GM18868 (cell line): ENCODE data around the gene TRMU.
"Not testable (repeated sequence)": the region's sequence is repeated elsewhere in the genome, so short reads cannot be mapped to it uniquely, and the experiment has no call there.

Source experiments
- ATAC-seq: cut with Tn5 transposase; IDR thresholded peaks from one replicate; pipeline ENCODE4 v1.9.1; 2021; ENCODE audit warnings: mild to moderate bottlenecking, moderate library complexity; ENCODE audit not compliant: unreplicated experiment

Gene TRMU

DNA sequence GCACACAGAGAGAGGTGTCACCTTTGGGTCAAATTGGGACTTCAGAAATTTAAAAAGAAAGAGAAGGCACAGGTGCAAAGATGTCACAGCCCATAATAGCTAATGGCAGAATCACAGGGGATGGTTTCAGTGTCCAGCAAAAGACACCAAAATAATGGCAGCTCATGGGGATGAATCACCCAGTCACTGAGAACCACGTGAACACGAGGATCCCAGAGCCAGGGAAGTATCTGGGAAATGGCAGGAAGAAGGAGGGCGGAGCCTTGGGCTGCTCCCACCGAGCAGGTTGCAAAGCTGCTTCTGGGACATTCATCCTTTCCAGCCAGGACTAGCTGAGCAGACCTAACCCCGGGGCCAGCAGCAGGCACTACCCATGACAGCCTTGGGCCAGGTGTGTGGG, 45.6 kb downstream of the TRMU start:
- ATAC-seq: no peak

DNA sequence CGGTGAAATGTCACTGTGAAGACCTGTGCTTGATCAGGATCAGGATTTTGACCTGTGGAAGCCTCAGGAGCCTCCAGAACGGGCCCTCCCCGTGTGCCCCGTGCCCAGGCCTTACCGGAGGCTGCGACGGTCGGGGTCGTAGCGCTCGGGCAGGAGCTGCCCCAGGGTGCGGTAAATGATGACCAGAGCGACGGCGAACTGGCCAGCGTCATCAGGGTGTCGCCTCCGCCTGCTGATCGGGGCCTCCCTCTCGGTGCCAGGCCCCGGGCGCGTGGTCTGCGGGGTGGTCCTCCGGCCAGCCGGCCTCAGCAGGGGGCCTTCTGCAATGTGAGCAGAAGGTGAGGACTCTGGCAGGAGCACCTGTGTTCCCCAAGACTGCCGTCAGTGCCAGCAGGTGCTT, 46.2 kb downstream of the TRMU start:
- ATAC-seq: no peak

DNA sequence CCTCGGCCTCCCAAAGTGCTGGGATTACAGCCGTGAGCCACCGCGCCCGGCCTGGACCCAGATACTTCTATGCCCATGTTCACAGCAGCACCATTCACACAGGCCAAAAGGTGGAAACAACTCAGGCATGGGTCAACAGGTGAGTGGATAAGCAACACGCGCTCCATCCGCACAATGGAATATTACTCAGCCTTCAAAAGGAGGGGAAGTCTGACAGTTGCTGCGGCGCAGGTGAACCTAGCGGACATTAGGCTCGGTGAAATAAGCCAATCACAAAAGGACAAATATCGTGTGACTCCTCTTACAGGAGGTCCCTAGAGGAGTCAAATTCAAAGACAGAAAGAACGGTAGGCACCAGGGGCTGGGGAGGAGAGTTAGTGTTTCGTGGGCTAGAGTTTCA, 47.0 kb downstream of the TRMU start:
- ATAC-seq: no peak

DNA sequence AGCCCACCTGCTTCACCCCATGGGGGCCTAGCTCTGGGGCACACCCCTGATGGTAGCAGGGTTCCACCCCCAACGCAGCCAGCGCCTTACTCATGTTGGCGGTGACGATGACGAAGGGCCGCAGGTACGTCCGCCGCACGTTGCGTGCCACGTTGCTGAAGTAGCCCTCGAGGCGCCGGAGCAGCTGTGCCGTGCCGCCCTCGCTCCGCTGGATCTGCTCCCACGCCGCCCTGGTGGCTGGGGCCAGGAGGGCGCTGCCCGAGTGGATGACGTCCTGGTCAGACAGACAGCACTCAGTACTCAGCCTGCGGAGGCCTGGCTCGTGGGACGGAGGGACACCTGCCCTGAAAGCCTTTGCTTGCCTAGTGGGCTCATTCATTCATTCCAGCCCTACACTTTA, 50.8 kb downstream of the TRMU start:
- ATAC-seq: no peak

DNA sequence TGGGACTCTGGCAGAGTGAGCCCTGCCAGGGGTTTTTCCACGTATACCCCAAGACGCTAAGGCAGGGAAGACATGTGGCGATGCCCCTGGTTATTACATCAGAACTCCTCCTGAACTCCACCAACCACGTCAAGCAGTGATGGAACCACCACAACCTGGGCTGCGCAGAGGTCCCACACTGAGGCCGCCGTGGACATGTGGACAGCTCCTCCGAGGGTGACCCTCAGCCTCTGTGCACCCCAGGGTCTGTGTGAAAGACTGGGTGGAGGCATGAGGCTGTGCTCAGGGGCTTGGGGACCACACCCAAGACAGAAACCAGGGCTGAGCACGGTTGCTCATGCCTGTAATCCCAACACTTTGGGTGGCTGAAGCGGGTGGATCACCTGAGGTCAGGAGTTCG, 52.2 kb downstream of the TRMU start:
- no peak for ATAC-seq

DNA sequence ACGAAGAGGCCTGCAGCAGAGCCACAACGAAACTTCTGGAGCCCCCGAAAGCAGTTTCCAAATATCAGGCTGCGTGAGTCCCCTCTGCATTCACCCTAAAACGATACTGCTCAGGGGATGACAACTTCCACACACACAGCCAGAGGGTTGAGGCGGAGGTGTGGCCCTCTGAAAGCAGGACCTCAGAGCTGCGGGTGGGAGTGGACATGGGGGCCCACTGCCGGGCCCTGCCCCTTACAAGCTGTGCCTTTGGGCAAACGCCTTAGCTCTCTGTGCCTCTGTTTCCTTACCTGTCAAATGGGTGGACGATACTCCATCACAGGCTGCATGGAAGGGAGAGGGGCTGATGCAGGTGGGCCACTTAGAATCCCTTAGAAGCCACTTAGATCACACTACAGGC, 53.1 kb downstream of the TRMU start:
- no peak for ATAC-seq

DNA sequence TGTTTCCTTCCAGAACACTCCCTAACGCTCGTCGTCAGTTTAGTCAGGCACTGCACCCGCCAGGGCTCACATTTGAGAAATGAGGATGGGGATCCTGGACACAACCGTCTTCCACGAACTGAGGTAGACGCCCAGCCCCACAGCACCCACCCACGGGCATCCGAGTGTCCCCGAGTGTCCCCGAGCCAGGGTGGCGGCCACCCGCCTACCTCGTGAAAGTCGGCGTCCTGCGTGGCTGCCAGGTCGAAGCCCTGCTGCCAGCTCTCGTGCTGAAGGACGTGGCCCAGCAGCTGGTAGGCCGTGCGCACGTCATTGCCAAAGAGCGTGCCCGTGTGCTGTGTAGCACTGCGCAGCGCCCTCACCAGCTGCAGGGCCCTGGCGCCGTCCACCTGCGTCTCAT, 53.6 kb downstream of the TRMU start:
- ATAC-seq: no peak

DNA sequence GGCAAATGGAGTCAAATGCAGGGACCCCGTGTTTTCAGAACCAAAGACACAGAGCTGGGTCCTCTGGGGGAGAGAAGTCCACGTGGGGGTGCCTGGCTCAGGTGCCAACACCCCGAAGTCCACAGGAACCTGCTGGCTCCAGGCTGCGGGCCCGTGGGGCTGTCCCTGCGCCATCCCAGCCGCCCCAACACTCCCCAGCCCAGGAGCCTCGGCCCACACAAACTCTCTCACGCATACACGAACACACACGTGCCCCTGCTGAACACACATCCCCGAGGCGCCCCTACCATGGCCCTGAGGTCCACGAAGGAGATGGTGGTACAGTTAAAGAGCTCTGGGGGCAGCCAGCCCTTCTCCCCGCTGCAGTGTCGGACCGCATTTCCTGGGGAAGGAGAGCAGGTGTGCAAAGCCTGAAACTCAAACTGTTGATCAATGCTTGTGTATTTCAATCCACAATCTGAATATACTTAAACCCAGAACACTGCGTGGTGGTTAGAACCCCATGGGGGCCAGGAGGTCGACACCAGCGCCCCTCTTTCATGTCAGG, 54.7 kb downstream of the TRMU start:
- no peak for ATAC-seq

DNA sequence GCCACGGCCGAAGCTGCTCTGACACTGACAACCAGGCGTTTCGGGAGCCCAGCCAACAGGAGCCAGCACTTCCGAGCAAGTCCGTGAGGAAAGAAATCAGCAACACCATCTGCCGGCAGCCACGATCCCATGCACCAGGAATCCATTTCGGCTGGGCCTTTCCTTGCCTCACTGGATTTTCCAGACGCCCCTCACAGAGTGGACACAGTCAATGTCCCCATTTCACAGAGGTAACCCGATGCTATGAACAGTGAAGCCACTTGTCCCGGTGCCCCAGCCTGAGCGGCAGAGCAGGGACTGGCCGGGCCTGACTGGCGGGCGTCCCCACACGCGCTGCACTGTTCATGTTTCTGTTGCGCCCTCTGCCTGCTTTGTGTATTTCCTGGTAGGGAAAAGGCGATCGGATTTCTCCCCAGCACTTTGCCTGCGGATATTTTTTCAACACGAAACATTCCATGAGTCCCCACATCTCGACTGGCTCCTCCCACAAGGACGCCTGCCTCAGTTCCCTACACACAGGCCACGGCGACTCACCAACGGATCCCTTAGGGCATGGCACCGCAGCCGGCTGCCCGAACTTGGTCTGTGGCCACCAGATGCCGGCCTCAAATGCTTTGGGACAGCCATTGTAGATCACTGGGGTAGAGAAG, 55.3 kb downstream of the TRMU start:
- ATAC-seq: no peak

DNA sequence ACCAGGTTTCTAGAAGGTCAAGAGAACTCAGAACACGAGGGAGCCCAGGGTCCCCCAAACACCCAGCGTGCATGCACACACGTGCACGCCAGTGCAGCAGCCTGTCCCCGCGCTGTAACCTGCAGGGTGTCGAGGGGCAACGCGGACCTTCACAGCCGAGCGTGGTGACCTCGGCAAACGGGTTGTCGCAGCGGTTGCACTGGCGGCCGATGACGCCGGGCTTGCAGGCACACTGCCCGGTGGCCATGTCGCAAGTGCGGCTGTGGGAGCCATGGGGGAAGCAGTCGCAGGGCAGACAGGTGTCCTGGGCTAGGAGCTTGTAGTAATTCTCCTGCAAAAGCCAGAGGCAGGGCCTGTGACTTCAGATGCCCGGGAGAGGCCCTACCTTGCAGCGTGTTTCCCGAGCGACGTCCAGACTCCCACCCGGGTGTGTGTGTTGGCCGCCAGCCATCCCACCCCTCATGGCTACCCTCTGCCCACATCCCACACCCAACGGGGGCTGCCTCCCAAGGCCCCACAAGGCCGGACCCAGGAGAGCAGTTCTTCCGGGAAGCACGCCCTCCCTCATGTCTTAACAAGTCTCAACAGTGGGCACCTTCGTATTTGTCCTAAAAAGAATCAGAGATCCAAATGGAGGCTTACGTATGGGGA, 56.1 kb downstream of the TRMU start:
- no peak for ATAC-seq

DNA sequence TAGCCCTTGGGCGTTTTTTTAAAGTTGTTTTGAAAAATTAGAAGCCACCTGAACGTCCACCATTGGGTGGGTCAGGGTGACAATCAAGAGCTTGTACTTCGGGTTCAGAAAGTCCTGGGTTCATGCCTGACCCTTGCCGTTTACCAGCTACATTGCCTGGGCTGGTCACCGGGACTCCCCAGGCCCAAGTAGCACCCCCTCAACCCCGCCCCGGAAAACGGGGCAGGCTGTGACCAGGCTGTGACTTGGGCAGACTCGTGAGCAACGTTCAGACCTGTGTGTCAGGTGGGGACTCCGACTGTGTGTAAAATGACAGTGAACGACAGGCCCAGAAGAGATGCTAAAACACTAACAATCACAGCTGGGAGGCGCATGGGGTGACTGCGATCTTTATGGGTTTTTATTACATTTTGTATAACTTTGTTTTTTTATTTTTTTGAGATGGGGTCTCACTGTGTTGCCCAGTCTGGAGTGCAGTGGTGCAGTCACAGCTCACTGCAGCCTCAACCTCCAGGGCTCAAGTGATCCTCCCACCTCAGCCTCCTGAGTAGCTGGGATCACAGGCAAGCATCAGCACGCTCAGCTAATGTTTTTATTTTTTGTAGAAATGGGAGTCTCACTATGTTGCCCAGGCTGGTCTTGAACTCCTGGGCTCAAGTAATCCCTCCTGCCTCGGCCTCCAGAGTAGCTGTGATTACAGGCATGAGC, 56.8 kb downstream of the TRMU start:
- no peak for ATAC-seq

DNA sequence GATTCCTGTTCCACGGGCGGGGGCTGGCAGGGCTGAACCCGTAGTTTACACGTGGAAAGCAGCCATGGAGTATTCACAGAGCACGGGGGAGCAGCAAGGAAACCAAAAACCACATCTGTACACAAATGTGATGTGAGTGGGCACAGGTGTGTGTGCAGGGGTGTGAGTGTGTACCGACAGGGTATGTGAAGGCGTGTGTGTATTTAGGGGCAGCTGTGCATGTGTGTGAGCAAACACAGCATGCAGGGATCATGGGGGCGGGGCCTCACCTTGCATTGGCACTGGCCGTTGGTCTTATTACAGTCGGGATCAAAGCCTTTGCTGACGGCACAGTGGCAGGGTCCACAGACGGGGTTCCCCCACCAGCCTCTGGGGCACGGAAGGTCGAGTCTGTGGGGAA, 58.4 kb downstream of the TRMU start:
- no peak for ATAC-seq

DNA sequence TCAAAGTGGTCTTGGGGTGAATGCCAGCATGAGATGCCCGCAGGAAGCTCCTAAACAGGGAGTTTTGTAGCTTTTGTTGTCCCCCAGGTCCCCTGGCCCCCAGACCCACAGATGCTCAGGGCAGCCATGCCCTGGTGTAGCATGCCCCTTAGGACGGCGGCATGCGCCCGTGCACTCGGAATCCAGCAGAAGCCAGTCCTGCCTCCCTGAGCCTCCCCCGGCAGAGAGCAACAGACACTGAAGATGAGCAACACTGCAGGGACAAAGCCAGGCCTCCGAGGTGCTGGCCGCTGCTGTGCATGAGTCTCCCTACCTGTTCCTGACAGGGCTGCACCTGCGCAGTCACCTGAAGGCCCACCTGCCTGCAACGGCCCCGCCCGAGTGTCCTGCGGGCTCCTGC, 59.1 kb downstream of the TRMU start:
- no peak for ATAC-seq

DNA sequence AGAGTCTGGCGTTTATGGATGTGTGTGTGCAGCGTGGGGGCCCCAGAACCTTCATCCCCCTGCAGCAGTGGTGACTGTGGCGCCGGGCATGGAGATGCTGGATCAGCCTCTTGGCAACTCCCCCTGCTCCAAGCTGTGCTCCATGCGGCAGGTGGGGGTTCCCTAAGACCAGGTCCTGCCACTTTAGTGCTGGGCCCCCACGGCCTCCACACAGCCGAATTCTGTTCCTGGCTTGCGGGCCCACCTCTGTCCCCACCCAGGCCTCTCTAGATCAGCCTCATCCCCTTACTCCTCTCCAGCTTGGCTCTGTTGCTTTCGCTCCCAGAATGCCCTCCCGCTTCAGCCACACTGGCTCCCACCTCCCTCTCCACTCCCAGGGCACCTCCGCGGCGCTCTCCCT, 59.6 kb downstream of the TRMU start:
- ATAC-seq: no peak

DNA sequence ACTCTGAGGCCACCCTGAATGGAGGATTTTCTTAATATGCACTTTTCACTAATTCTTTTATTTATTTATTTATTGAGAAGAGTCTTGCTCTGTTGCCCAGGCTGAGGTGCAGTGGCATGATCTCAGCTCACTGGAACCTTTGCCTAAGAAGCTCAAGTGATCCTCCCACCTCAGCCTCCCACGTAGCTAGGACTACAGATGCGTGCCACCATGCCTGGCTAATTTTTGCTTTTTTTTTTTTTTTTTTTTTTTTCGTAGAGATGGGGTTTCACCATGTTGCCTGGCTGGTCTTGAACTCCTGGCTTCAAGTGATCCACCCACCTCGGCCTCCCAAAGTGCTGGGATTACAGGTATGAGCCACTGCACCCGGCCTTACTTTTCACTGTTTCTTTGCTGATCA, 61.5 kb downstream of the TRMU start:
- not testable (repeated sequence) for ATAC-seq

DNA sequence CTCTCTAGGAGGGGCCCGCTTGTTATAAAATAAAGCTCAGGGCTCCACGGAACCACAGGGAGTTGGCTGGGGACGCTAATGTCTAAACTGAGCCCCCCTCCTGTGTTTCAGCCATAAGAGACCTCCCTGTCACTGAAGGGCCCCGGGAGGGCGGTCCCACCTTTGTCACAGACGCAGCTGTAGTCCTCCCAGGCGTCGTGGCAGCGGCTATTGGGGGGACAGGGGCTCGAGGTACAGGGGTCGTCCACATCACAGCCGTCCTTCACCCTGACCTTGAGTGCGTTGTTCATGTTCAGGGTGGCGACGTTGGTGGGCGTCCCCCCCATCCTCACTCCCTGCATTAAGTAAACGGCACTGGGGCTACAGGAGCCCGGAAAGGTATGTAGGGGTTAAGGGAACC, 62.0 kb downstream of the TRMU start:
- no peak for ATAC-seq

DNA sequence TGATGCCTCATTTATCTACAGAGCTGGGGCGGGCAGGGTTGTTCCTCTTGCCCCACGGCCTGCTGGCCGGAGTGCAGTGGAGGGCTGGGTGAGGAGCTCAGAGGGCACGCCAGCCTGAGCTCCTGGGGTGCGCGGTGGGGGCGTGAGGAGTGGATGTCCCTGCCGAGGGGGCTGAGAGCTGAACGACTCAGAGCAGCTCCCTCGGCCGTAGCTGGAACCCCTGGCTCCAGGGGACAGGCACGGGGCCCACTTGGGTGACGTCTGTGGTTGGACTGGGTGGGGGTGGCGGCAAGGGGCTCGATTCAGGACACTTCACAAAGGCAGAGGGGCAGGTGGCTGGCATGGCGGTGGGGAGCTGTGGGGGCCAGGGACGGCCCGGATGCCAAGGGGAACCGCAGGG, 62.4 kb downstream of the TRMU start:
- no peak for ATAC-seq

DNA sequence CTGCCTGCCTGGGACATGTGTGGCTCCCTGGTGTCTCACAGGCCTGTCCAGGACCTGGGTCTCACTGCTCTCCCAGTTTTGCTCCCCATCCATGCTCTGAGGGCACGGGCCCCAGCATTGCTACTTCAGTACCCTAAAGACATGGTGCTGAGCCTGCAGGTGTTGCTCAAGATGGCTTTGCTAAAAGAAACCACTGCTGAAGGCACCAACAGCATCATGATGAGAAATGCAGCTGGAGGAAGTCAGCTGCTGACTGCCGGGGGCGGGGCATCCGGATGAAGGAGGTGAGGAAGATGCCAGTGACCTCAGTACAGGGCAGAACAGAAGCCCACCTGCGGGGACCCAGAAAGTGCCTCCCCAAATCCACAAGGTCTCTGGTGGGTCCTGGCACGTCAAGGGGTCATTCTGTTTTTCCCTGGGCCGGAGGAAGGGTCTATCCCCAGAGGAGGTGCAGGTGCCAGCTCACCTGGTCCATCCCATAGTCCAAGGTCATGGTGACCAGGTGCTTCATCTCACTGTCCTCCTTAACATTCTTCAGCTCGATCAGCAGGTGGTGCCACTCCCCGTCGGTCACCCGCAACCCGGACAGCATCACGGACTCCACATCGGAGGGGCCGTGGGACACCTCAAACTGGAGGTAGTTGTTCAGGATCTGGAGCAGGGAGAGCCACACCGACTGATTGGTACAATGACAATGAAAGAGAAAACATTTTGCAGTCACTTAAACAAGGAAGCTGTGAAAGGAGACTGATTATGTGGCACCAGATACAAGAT, 63.9 kb downstream of the TRMU start:
- ATAC-seq: no peak

DNA sequence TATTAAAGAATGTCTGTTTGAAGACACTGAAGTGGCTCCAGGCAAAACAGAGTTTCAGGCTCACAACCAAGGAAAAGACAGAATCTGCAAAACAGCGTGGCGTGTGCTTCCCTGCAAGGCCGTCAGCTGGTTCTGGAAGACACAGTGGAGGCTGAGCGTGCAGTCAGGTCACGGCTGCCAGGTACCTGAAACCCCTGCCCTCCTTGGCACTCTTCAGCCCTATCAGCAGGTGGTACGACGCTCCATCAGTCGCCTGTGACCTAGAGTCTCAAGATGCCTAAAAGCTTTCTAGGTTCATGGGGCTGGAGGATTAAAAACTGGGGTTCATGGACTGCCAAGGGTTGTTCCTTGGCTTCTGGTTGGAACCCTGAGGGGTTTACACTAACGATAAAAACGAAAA, 65.9 kb downstream of the TRMU start:
- no peak for ATAC-seq

DNA sequence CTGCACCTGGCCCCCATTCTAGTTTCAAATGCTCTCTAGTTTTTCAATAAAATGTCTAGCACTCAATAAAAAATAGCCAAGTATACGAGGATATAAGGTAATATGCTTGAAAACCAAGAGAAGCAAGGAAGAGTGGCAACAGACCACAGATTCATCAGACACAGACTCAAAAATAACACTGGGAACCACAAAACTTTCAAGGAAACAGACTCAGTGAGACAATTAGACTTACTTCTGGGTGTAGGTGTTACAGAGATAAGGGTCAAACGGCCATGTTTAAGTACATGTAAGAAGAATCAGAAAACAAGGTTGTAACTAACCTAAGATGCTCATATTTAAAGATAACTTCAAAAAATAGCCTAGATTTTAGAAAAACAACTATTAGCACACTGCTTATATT, 67.0 kb downstream of the TRMU start:
- ATAC-seq: no peak

DNA sequence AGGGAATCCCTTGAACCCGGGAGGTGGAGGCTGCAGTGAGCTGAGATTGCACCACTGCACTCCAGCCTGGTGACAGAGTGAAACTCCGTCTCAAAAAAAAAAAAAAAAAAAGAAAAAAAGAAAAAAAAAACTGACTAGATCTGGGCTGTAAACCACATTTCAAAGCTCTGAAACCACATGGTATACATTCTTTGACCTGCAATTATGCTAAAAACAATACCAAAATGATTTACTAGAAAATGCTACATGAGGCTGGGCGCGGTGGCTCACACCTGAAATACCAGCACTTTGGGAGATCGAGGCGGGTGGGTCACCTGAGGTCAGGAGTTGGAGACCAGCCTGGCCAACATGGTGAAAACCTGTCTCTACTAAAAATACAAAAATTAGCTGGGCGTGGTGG, 68.4 kb downstream of the TRMU start:
- ATAC-seq: not testable (repeated sequence)
